SK-N-MC (cell line): Measurements from ENCODE around the gene INS.

Source experiments
- EZH2 ChIP-seq: fragments of 200-600 bp; sonication (generic); IDR thresholded peaks from one replicate; pipeline ENCODE4 v1.6.1; 2017; ENCODE audit warnings: antibody characterized with exemption
- FOXP2 ChIP-seq: optimal IDR thresholded peaks from 2 replicates; pipeline ENCODE3; 2011; ENCODE audit warnings: mild to moderate bottlenecking, moderate library complexity; ENCODE audit not compliant: insufficient read depth; ENCODE audit errors: extremely low read length, control extremely low read depth
- POLR2AphosphoS5 ChIP-seq: IDR thresholded peaks from 2 replicates; pipeline ENCODE4 v1.6.1; 2012; ENCODE audit warnings: mild to moderate bottlenecking, low read depth, low read length, borderline replicate concordance

DNA sequence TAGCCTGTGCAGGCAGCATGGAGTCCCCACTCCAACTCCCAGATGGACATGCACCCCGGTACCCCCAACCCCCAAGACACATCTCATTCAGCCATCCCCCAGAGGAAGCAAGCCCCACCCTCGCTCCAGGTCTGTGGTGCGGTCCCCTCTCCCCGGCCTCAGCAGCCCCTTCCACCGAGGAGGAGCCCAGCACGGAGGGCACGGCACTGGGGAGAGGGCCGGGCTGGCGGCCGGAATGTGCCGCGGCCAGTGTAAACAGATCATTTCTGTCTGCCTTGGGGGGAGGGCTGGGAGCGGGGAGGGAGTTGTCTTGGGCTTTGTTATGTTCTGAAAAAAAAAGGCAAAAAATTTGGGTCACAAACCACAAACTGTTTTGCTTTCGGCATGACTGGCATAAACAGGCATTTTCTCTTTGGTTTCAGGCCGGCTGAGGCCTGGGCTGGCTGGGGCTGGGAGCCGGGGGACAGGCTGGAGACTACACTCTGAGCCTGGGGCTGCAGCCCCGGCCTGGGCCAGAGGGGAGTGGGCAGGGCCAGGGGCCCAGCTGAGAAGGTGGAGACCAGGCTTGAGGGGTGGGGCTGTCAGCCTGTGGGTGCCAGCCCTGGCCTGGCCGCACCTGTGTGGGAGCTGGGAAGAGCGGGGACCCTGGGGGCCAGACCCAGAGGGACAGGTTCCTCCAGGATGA, 38.6 kb downstream of the INS start:
- TF ChIP-seq POLR2AphosphoS5 (no peak), FOXP2 (no peak), EZH2 (no peak)
